ENCODE data around the gene XPO5.

DNA sequence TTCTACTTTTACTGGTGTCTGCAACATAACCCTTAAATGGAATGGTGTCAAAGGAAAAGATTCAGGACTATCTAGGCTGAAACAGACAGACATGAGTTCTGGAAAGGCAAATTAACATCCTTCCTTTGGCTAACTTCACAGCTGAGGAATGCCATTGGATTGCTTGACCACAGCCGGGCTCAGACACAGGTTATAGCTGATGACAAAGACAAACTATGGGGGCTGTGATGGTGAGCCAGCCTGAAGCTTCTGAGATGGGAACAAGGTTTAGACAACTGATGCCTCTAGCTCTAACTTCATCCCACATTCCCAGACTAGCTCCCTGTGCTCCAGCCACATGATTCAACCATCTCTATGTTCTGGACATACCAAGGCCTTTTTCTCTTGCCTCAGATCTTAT lies 43.6 kb downstream of the XPO5 start:
- TF ChIP-seq POLR2A (IDR thresholded peaks at IDR 0.05) = no peak
- TF ChIP-seq, protein P1, sequence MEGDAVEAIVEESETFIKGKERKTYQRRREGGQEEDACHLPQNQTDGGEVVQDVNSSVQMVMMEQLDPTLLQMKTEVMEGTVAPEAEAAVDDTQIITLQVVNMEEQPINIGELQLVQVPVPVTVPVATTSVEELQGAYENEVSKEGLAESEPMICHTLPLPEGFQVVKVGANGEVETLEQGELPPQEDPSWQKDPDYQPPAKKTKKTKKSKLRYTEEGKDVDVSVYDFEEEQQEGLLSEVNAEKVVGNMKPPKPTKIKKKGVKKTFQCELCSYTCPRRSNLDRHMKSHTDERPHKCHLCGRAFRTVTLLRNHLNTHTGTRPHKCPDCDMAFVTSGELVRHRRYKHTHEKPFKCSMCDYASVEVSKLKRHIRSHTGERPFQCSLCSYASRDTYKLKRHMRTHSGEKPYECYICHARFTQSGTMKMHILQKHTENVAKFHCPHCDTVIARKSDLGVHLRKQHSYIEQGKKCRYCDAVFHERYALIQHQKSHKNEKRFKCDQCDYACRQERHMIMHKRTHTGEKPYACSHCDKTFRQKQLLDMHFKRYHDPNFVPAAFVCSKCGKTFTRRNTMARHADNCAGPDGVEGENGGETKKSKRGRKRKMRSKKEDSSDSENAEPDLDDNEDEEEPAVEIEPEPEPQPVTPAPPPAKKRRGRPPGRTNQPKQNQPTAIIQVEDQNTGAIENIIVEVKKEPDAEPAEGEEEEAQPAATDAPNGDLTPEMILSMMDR (IDR thresholded peaks at IDR 0.05) = no peak

Measured in adrenal gland (tissue), 5 donors.